Neuronal stem cell (in vitro differentiated cells): Measurements from ENCODE around the gene CAPN12. TPM values are rescaled to one million over a fixed set of nuclear protein-coding genes. Genes with fewer than 3 reads are reported as not detected.

ENCODE experiments used
- DNase-seq: peaks from one replicate; pipeline ENCODE4 v3.0.0-alpha.2; 2013; ENCODE audit warnings: low spot score
- H2AFZ ChIP-seq: one replicate; pipeline ENCODE4 v1.6.1; 2013; ENCODE audit warnings: mild to moderate bottlenecking, low read length, inconsistent platforms
- H2AK5ac ChIP-seq: 2 replicates; pipeline ENCODE4 v1.6.1; 2013; ENCODE audit warnings: low read depth, mild to moderate bottlenecking, inconsistent platforms, low read length, moderate library complexity, mixed read lengths
- H2BK120ac ChIP-seq: 2 replicates; pipeline ENCODE4 v1.6.1; 2013; ENCODE audit warnings: low read depth, mild to moderate bottlenecking, inconsistent platforms, low read length, moderate library complexity, mixed read lengths
- H2BK12ac ChIP-seq: one replicate; pipeline ENCODE4 v1.6.1; 2013; ENCODE audit warnings: low read length, inconsistent platforms
- H2BK15ac ChIP-seq: 2 replicates; pipeline ENCODE4 v1.6.1; 2013; ENCODE audit warnings: mild to moderate bottlenecking, low read length, inconsistent platforms, mixed read lengths
- H2BK5ac ChIP-seq: one replicate; pipeline ENCODE4 v1.6.1; 2013; ENCODE audit warnings: inconsistent platforms, mild to moderate bottlenecking, low read length, moderate library complexity
- H3K14ac ChIP-seq: one replicate; pipeline ENCODE4 v1.6.1; 2013; ENCODE audit warnings: low read length, inconsistent platforms
- H3K18ac ChIP-seq: 2 replicates; pipeline ENCODE4 v1.6.1; 2013; ENCODE audit warnings: low read length, inconsistent platforms
- H3K23ac ChIP-seq: 2 replicates; pipeline ENCODE4 v1.6.1; 2013; ENCODE audit warnings: low read depth, mild to moderate bottlenecking, mixed read lengths, low read length, inconsistent platforms; ENCODE audit not compliant: poor library complexity
- H3K27ac ChIP-seq: replicated peaks from 3 replicates; pipeline ENCODE4 v1.5.1; 2013; ENCODE audit warnings: low read length, inconsistent platforms
- H3K27me3 ChIP-seq, 3 experiments: 2 replicates each; pipeline ENCODE4 v1.6.1; 2013; ENCODE audit warnings: low read length in 3 of 3, mild to moderate bottlenecking in 2 of 3, inconsistent platforms in 1 of 3, low read depth in 1 of 3, mixed read lengths in 1 of 3, moderate library complexity in 1 of 3; ENCODE audit not compliant: control insufficient read depth in 3 of 3, insufficient read depth in 3 of 3
- H3K36me3 ChIP-seq, 2 donors: replicated peaks in 1 of 2; 2 replicates each; pipeline ENCODE4 v1.6.1; 2013; ENCODE audit warnings: low read length in 2 of 2; ENCODE audit not compliant: control insufficient read depth in 2 of 2, insufficient read depth in 2 of 2
- H3K4ac ChIP-seq: 2 replicates; pipeline ENCODE4 v1.6.1; 2013; ENCODE audit warnings: inconsistent platforms, mild to moderate bottlenecking, low read length, moderate library complexity
- H3K4me1 ChIP-seq, 2 donors: 1 replicate in 1 of 2; 2 replicates in 1 of 2; pipeline ENCODE4 v1.6.1; 2013; ENCODE audit warnings: low read length in 2 of 2, low read depth in 1 of 2; ENCODE audit not compliant: control insufficient read depth in 2 of 2, insufficient read depth in 1 of 2
- H3K4me2 ChIP-seq: one replicate; pipeline ENCODE4 v1.6.1; 2013; ENCODE audit warnings: mild to moderate bottlenecking, low read length, inconsistent platforms; ENCODE audit not compliant: insufficient read depth, poor library complexity, severe bottlenecking
- H3K4me3 ChIP-seq, 2 donors: 2 replicates each; pipeline ENCODE4 v1.5.1; 2013; ENCODE audit warnings: low read length in 2 of 2, mild to moderate bottlenecking in 2 of 2, inconsistent platforms in 1 of 2, moderate library complexity in 1 of 2
- H3K79me1 ChIP-seq: one replicate; pipeline ENCODE4 v1.6.1; 2013; ENCODE audit warnings: low read depth, mild to moderate bottlenecking, inconsistent platforms, low read length, moderate library complexity
- H3K9ac ChIP-seq: one replicate; pipeline ENCODE4 v1.6.1; 2013; ENCODE audit warnings: mild to moderate bottlenecking, low read depth, low read length, inconsistent platforms; ENCODE audit not compliant: poor library complexity
- H3K9me3 ChIP-seq, 2 donors: replicated peaks in 1 of 2; 2 replicates each; pipeline versions ENCODE3 to v1.6.1; 2013; ENCODE audit warnings: low read length in 2 of 2, mild to moderate bottlenecking in 2 of 2, inconsistent platforms in 1 of 2, low read depth in 1 of 2, mixed read lengths in 1 of 2, moderate library complexity in 1 of 2; ENCODE audit not compliant: control insufficient read depth in 2 of 2, insufficient read depth in 1 of 2
- H4K8ac ChIP-seq: one replicate; pipeline ENCODE4 v1.6.1; 2013; ENCODE audit warnings: low read depth, mild to moderate bottlenecking, inconsistent platforms, low read length, moderate library complexity
- H4K91ac ChIP-seq: one replicate; pipeline ENCODE4 v1.6.1; 2013; ENCODE audit warnings: low read length, low read depth, mild to moderate bottlenecking, inconsistent platforms; ENCODE audit not compliant: poor library complexity
- WGBS, 2 donors: extraction: QIAGEN DNeasy Blood & Tissue Kit; methylation state at CpG; one replicate each; pipeline ENCODE4 v1.1.7; 2013; ENCODE audit warnings: missing lambda C conversion rate in 2 of 2, mixed read lengths in 1 of 2; ENCODE audit not compliant: insufficient read length in 2 of 2, insufficient replicate concordance in 1 of 2; ENCODE audit errors: extremely low coverage in 2 of 2; 5-methylcytosine and 5-hydroxymethylcytosine counted together
- polyA plus RNA-seq, 2 experiments: library from polyadenylated mRNA; stranded (reverse); fragments of 200-250 nt; gene quantifications; one replicate each; pipeline ENCODE4 v1.2.3, GENCODE V29; 2013

CAPN12 gene
- polyA plus RNA-seq (2013, experiment 1 of 2), result 5.6 TPM
- 5.2 TPM for polyA plus RNA-seq (2013, experiment 2 of 2)

GRCh38 chr19:38744298-38744681 is at the start of gene CAPN12:
Gene CAPN12, minus strand, starts transcription at chr19:38744474. Its CDS starts 309 bp downstream, at chr19:38744165.
- Histone ChIP-seq H2AK5ac (peak within 1 kb of the TSS; percentile 76), H3K18ac (peak within 1 kb of the TSS; percentile 80), H3K14ac (no peak within 1 kb of the TSS), H3K27me3 (no peaks in the 10 kb centered on the region), H3K79me1 (no peaks in the 10 kb centered on the region), H3K4me3 (no peak within 1 kb of the TSS), H3K4ac (no peak within 1 kb of the TSS), H3K9ac (no peak within 1 kb of the TSS), H3K4me2 (no peak within 1 kb of the TSS), H4K8ac (no peak within 1 kb of the TSS), H3K27ac (no peak within 1 kb of the TSS), H2BK5ac (no peak within 1 kb of the TSS), H3K9me3 (no peaks in the 10 kb centered on the region), H3K23ac (no peak within 1 kb of the TSS), H4K91ac (no peak within 1 kb of the TSS), H3K4me1 (peaks cover 0 to 3% of the 10 kb centered on the region in 2 donors), H2AFZ (no peak within 1 kb of the TSS), H2BK120ac (no peak within 1 kb of the TSS), H2BK12ac (peak within 1 kb of the TSS; percentile 46), H3K36me3 (no peaks in the 10 kb centered on the region), H2BK15ac (peak within 1 kb of the TSS; percentile 79)
- no peak for DNase-seq
- WGBS, 2 donors, result no CpG with 5 or more reads among the region's 10 CpGs

GRCh38 chr19:38793671-38794070 is 49.4 kb upstream of the CAPN12 start:
- H2BK5ac ChIP-seq, result no peak overlapping the region
- no peak overlapping the region for H2AK5ac ChIP-seq
- H3K4me2 ChIP-seq, result no peak overlapping the region
- H2AFZ ChIP-seq, result no peak overlapping the region
- H3K9ac ChIP-seq, result no peak overlapping the region
- H4K91ac ChIP-seq, result no peak overlapping the region
- H3K9me3 ChIP-seq, result no peaks in the 10 kb centered on the region
- no CpG with 5 or more reads among the region's 5 CpGs for WGBS, 2 donors
- H3K4me3 ChIP-seq, result no peak overlapping the region
- H2BK12ac ChIP-seq, result no peak overlapping the region
- no peak for DNase-seq
- no peak overlapping the region for H2BK15ac ChIP-seq
- no peak overlapping the region for H3K23ac ChIP-seq
- no peak overlapping the region for H3K18ac ChIP-seq
- no peak overlapping the region for H3K4ac ChIP-seq
- H3K36me3 ChIP-seq, result no peaks in the 10 kb centered on the region
- H2BK120ac ChIP-seq, result no peak overlapping the region
- H3K27me3 ChIP-seq, result peaks cover 0 to 1% (median 0%) of the 10 kb centered on the region in 3 experiments
- H3K79me1 ChIP-seq, result no peaks in the 10 kb centered on the region
- H3K27ac ChIP-seq, result no peak overlapping the region
- H3K14ac ChIP-seq, result no peak overlapping the region
- H4K8ac ChIP-seq, result no peak overlapping the region
- H3K4me1 ChIP-seq, result no peaks in the 10 kb centered on the region

- no peak overlapping the region for H3K23ac ChIP-seq
- no peak overlapping the region for H4K91ac ChIP-seq
- no peak overlapping the region for H2BK120ac ChIP-seq
- H3K9ac ChIP-seq, result no peak overlapping the region
- no peak overlapping the region for H2BK15ac ChIP-seq
- DNase-seq, result no peak
- H3K14ac ChIP-seq, result no peak overlapping the region
- no CpG with 5 or more reads among the region's 8 CpGs for WGBS, 2 donors
- no peak overlapping the region for H2AFZ ChIP-seq
- H3K9me3 ChIP-seq, result no peaks in the 10 kb centered on the region
- H3K4me3 ChIP-seq, result no peak overlapping the region
- H3K36me3 ChIP-seq, result no peaks in the 10 kb centered on the region
- no peak overlapping the region for H3K4me2 ChIP-seq
- H3K4ac ChIP-seq, result no peak overlapping the region
- H3K4me1 ChIP-seq, result no peaks in the 10 kb centered on the region
- H3K79me1 ChIP-seq, result no peaks in the 10 kb centered on the region
- no peak overlapping the region for H2BK5ac ChIP-seq
- no peak overlapping the region for H3K18ac ChIP-seq
- H2AK5ac ChIP-seq, result no peak overlapping the region
- no peak overlapping the region for H3K27ac ChIP-seq
- no peak overlapping the region for H2BK12ac ChIP-seq
- no peak overlapping the region for H4K8ac ChIP-seq
- H3K27me3 ChIP-seq, result peaks cover 0 to 1% (median 0%) of the 10 kb centered on the region in 3 experiments
Measured at GRCh38 chr19:38793177-38793576, 48.9 kb upstream of the CAPN12 start.

GRCh38 chr19:38792250-38793111 is 48.2 kb upstream of the CAPN12 start:
- Histone ChIP-seq H3K27me3 (peaks cover 0 to 1% (median 0%) of the 10 kb centered on the region in 3 experiments), H3K27ac (no peak overlapping the region), H3K14ac (no peak overlapping the region), H2AFZ (no peak overlapping the region), H3K4me2 (no peak overlapping the region), H4K8ac (no peak overlapping the region), H3K79me1 (no peaks in the 10 kb centered on the region), H3K18ac (no peak overlapping the region), H2AK5ac (no peak overlapping the region), H3K9ac (no peak overlapping the region), H3K23ac (no peak overlapping the region), H3K4me3 (peak overlapping the region in 1 of 2 donors; percentile 63), H3K9me3 (no peaks in the 10 kb centered on the region), H2BK12ac (no peak overlapping the region), H4K91ac (no peak overlapping the region), H3K4ac (no peak overlapping the region), H2BK120ac (no peak overlapping the region), H2BK5ac (no peak overlapping the region), H2BK15ac (no peak overlapping the region), H3K4me1 (no peaks in the 10 kb centered on the region), H3K36me3 (no peaks in the 10 kb centered on the region)
- no CpG with 5 or more reads among the region's 71 CpGs for WGBS, 2 donors
- no peak for DNase-seq
